Measurements from ENCODE around the gene TM4SF5. TPM values are rescaled to one million over a fixed set of nuclear protein-coding genes. Genes with fewer than 3 reads are reported as not detected.

TM4SF5 gene
- total RNA-seq: not detected

GRCh38 chr17:4771519-4772234 is at the start of gene TM4SF5:
TSS of gene TM4SF5 (plus strand) at chr17:4771886. CDS start at chr17:4771923, 37 bp downstream.
- intact Hi-C loops (cut with DNase I; ENCODE audit: low total_unique reads): no loop called here
- no peaks in the 10 kb centered on the region for H3K36me3 ChIP-seq

GRCh38 chr17:4722678-4723240 is 48.9 kb upstream of the TM4SF5 start:
- H3K27me3 ChIP-seq: no peaks in the 10 kb centered on the region
- no peak for DNase-seq (ENCODE audit: low spot score in 2 of 2)
- no peaks in the 10 kb centered on the region for H3K4me1 ChIP-seq
- H3K36me3 ChIP-seq: no peaks in the 10 kb centered on the region
- no peaks in the 10 kb centered on the region for H3K9me3 ChIP-seq
- TF ChIP-seq POLR2AphosphoS5 (IDR thresholded peaks at IDR 0.05) (no peak), POLR2A (IDR thresholded peaks at IDR 0.05) (no peak), CTCF (IDR thresholded peaks at IDR 0.05) (no peak)
- H3K27ac ChIP-seq: no peak overlapping the region
- no peak overlapping the region for H3K4me3 ChIP-seq
- intact Hi-C loops (cut with DNase I; ENCODE audit: low total_unique reads): no loop called here

More at GRCh38 chr17:4771519-4772234, at the start of gene TM4SF5:
- H3K27ac ChIP-seq: no peak within 1 kb of the TSS
- H3K4me3 ChIP-seq: no peak within 1 kb of the TSS
- no peak for DNase-seq (ENCODE audit: low spot score in 2 of 2)
- no peaks in the 10 kb centered on the region for H3K4me1 ChIP-seq
- no peaks in the 10 kb centered on the region for H3K27me3 ChIP-seq
- H3K9me3 ChIP-seq: no peaks in the 10 kb centered on the region
- no peak for TF ChIP-seq CTCF (IDR thresholded peaks at IDR 0.05)
- no peak for TF ChIP-seq POLR2AphosphoS5 (IDR thresholded peaks at IDR 0.05)
- TF ChIP-seq POLR2A (IDR thresholded peaks at IDR 0.05): no peak

- intact Hi-C loops (cut with DNase I; ENCODE audit: low total_unique reads): no loop called here
- Histone ChIP-seq H3K4me3 (no peak overlapping the region), H3K4me1 (no peaks in the 10 kb centered on the region), H3K36me3 (no peaks in the 10 kb centered on the region), H3K9me3 (no peaks in the 10 kb centered on the region), H3K27me3 (no peaks in the 10 kb centered on the region), H3K27ac (no peak overlapping the region)
- DNase-seq (ENCODE audit: low spot score in 2 of 2): no peak
- TF ChIP-seq POLR2AphosphoS5 (IDR thresholded peaks at IDR 0.05) (no peak), POLR2A (IDR thresholded peaks at IDR 0.05) (no peak), CTCF (IDR thresholded peaks at IDR 0.05) (no peak)
These were observed 47.0 kb upstream of the TM4SF5 start for GRCh38 chr17:4724650-4725049.

GRCh38 chr17:4725646-4726310 is 45.9 kb upstream of the TM4SF5 start:
- intact Hi-C loops (cut with DNase I; ENCODE audit: low total_unique reads): no loop called here
- DNase-seq (ENCODE audit: low spot score in 2 of 2): no peak
- Histone ChIP-seq H3K4me1 (peaks cover 0 to 6% of the 10 kb centered on the region in 2 donors), H3K27me3 (no peaks in the 10 kb centered on the region), H3K9me3 (no peaks in the 10 kb centered on the region), H3K27ac (no peak overlapping the region), H3K36me3 (no peaks in the 10 kb centered on the region), H3K4me3 (no peak overlapping the region)
- no peak for TF ChIP-seq POLR2AphosphoS5 (IDR thresholded peaks at IDR 0.05)
- no peak for TF ChIP-seq POLR2A (IDR thresholded peaks at IDR 0.05)
- TF ChIP-seq CTCF (IDR thresholded peaks at IDR 0.05): no peak

- TF ChIP-seq CTCF (IDR thresholded peaks at IDR 0.05) (no peak), POLR2AphosphoS5 (IDR thresholded peaks at IDR 0.05) (no peak), POLR2A (IDR thresholded peaks at IDR 0.05) (no peak)
- no peaks in the 10 kb centered on the region for H3K27me3 ChIP-seq
These were observed 43.6 kb upstream of the TM4SF5 start for GRCh38 chr17:4728124-4728523.

More at GRCh38 chr17:4728124-4728523, 43.6 kb upstream of the TM4SF5 start:
- Histone ChIP-seq H3K4me1 (peaks cover 0 to 7% of the 10 kb centered on the region in 2 donors), H3K9me3 (no peaks in the 10 kb centered on the region), H3K36me3 (no peaks in the 10 kb centered on the region), H3K4me3 (no peak overlapping the region), H3K27ac (no peak overlapping the region)
- intact Hi-C loops (cut with DNase I; ENCODE audit: low total_unique reads): no loop called here
- DNase-seq (ENCODE audit: low spot score in 2 of 2): no peak
